Liver (tissue), 9 donors: ENCODE data around the gene ZMYND8. TPM values are rescaled to one million over a fixed set of nuclear protein-coding genes. Genes with fewer than 3 reads are reported as not detected.

ENCODE experiments used
- DNase-seq: peaks from one replicate; pipeline ENCODE4 v3.0.0-alpha.2; 2017; ENCODE audit warnings: low spot score
- H3K27ac ChIP-seq, 2 donors: one replicate each; pipeline ENCODE4 v1.7.0; 2013; ENCODE audit warnings: inconsistent platforms in 2 of 2, low read length in 2 of 2, control low read depth in 1 of 2, low read depth in 1 of 2, mild to moderate bottlenecking in 1 of 2
- H3K27me3 ChIP-seq, 4 donors: one replicate each; pipeline versions ENCODE4 v1.6.1 to v1.7.0; 2013; ENCODE audit warnings: low read length in 3 of 4, inconsistent platforms in 1 of 4, mild to moderate bottlenecking in 1 of 4, moderate library complexity in 1 of 4; ENCODE audit not compliant: control insufficient read depth in 4 of 4, insufficient read depth in 4 of 4
- H3K36me3 ChIP-seq, 4 donors: one replicate each; pipeline versions ENCODE4 v1.6.1 to v1.7.0; 2013; ENCODE audit warnings: low read length in 3 of 4, mild to moderate bottlenecking in 3 of 4, low read depth in 1 of 4, moderate library complexity in 1 of 4; ENCODE audit not compliant: control insufficient read depth in 4 of 4, insufficient read depth in 3 of 4
- H3K4me1 ChIP-seq, 4 donors: one replicate each; pipeline versions ENCODE4 v1.6.1 to v1.7.0; 2013; ENCODE audit warnings: low read length in 3 of 4, mild to moderate bottlenecking in 3 of 4, moderate library complexity in 1 of 4; ENCODE audit not compliant: control insufficient read depth in 4 of 4, insufficient read depth in 4 of 4
- H3K4me3 ChIP-seq, 3 donors: one replicate each; pipeline versions ENCODE4 v1.6.1 to v1.7.0; 2013; ENCODE audit warnings: low read length in 3 of 3, control low read depth in 1 of 3, low read depth in 1 of 3, mild to moderate bottlenecking in 1 of 3
- H3K9ac ChIP-seq, 2 donors: one replicate each; pipeline ENCODE4 v1.7.0; 2013; ENCODE audit warnings: low read length in 2 of 2, mild to moderate bottlenecking in 2 of 2, moderate library complexity in 2 of 2, control low read depth in 1 of 2, low read depth in 1 of 2
- H3K9me3 ChIP-seq, 4 donors: one replicate each; pipeline versions ENCODE4 v1.6.1 to v1.7.0; 2013; ENCODE audit warnings: low read length in 3 of 4; ENCODE audit not compliant: control insufficient read depth in 4 of 4
- ATF3 ChIP-seq: IDR thresholded peaks from 2 replicates; pipeline ENCODE4 v1.6.1; 2016; ENCODE audit warnings: antibody characterized with exemption
- EGR1 ChIP-seq, 2 donors: IDR thresholded peaks; 2 replicates each; pipeline ENCODE4 v1.6.1; 2016 to 2018; ENCODE audit warnings: antibody characterized with exemption in 2 of 2, low read depth in 2 of 2
- FOXA1 ChIP-seq: IDR thresholded peaks from 2 replicates; pipeline ENCODE4 v1.6.1; 2016; ENCODE audit warnings: antibody characterized with exemption
- FOXA2 ChIP-seq: IDR thresholded peaks from 2 replicates; pipeline ENCODE4 v1.6.1; 2016; ENCODE audit warnings: antibody characterized with exemption
- GABPA ChIP-seq, 2 donors: IDR thresholded peaks in 1 of 2; conservative IDR thresholded peaks in 1 of 2; 2 replicates each; pipeline ENCODE4 v1.6.1; 2016; ENCODE audit warnings: antibody characterized with exemption in 2 of 2, mild to moderate bottlenecking in 1 of 2, moderate library complexity in 1 of 2
- HNF4A ChIP-seq, 2 donors: conservative IDR thresholded peaks; 2 replicates each; pipeline ENCODE4 v1.6.1; 2016; ENCODE audit warnings: antibody characterized with exemption in 2 of 2, mild to moderate bottlenecking in 2 of 2
- HNF4G ChIP-seq: IDR thresholded peaks from 2 replicates; pipeline ENCODE4 v1.6.1; 2016; ENCODE audit warnings: antibody characterized with exemption
- JUND ChIP-seq, 2 donors: IDR thresholded peaks; 2 replicates each; pipeline ENCODE4 v1.6.1; 2016; ENCODE audit warnings: antibody characterized with exemption in 2 of 2
- NR2F2 ChIP-seq: IDR thresholded peaks from 2 replicates; pipeline ENCODE4 v1.6.1; 2016; ENCODE audit warnings: antibody characterized with exemption
- RAD21 ChIP-seq, 2 donors: IDR thresholded peaks; 2 replicates each; pipeline ENCODE4 v1.6.1; 2016; ENCODE audit warnings: antibody characterized with exemption in 2 of 2, mild to moderate bottlenecking in 2 of 2
- RXRA ChIP-seq, 2 donors: IDR thresholded peaks; 2 replicates each; pipeline ENCODE4 v1.6.1; 2017 to 2018; ENCODE audit warnings: antibody characterized with exemption in 2 of 2, mild to moderate bottlenecking in 1 of 2
- SP1 ChIP-seq: IDR thresholded peaks from 2 replicates; pipeline ENCODE4 v1.6.1; 2018; ENCODE audit warnings: antibody characterized with exemption, mild to moderate bottlenecking
- TAF1 ChIP-seq: conservative IDR thresholded peaks from 2 replicates; pipeline ENCODE4 v1.6.1; 2016; ENCODE audit warnings: antibody characterized with exemption, mild to moderate bottlenecking
- YY1 ChIP-seq: IDR thresholded peaks from 2 replicates; pipeline ENCODE4 v1.6.1; 2016; ENCODE audit warnings: antibody characterized with exemption, mild to moderate bottlenecking
- WGBS: extraction: QIAGEN DNeasy Blood & Tissue Kit; methylation state at CpG from one replicate; pipeline ENCODE4 v1.1.7; 2013; 5-methylcytosine and 5-hydroxymethylcytosine counted together
- polyA plus RNA-seq, 2 donors: library from polyadenylated mRNA; stranded (reverse) in 1 of 2; unstranded in 1 of 2; fragments of 200-250 nt in 1 of 2; fragments of >200 nt in 1 of 2; fragmentation: Nextera tagmentation in 1 of 2; extraction: Ambion mirVana in 1 of 2; gene quantifications; one replicate each; pipeline versions ENCODE4 v1.2.1 to v1.2.3, GENCODE V29; 2013 to 2015
- total RNA-seq, 2 donors: library from RNA; depleted of rRNA; stranded (reverse); fragments of >200 nt; gene quantifications; one replicate each; pipeline ENCODE4 v1.2.3, GENCODE V29; 2014
- TF ChIP-seq, protein P1 (sequence below): IDR thresholded peaks from 2 replicates; pipeline ENCODE4 v1.6.1; 2016; ENCODE audit warnings: antibody characterized with exemption, mild to moderate bottlenecking
- TF ChIP-seq, protein P2 (sequence below): fragments of 150-350 bp; IDR thresholded peaks from 2 replicates; pipeline ENCODE4 v1.5.1; 2017; ENCODE audit warnings: improper control_type of control experiment, low read depth, low read length; ENCODE audit not compliant: missing input control
- TF ChIP-seq, protein P3 (sequence below): IDR thresholded peaks from 2 replicates; pipeline ENCODE4 v1.6.1; 2016; ENCODE audit warnings: antibody characterized with exemption
- TF ChIP-seq, protein P4 (sequence below): IDR thresholded peaks from 2 replicates; pipeline ENCODE4 v1.6.1; 2016; ENCODE audit warnings: antibody characterized with exemption
- donor health status: healthy.
- donor health status: healthy.
- donor health status: healthy.
- donor health status: healthy.
- donor health status: healthy.

ZMYND8 gene
- total and polyA plus RNA-seq, 4 donors = 3.3 to 23.5 (median 6.8) TPM

DNA sequence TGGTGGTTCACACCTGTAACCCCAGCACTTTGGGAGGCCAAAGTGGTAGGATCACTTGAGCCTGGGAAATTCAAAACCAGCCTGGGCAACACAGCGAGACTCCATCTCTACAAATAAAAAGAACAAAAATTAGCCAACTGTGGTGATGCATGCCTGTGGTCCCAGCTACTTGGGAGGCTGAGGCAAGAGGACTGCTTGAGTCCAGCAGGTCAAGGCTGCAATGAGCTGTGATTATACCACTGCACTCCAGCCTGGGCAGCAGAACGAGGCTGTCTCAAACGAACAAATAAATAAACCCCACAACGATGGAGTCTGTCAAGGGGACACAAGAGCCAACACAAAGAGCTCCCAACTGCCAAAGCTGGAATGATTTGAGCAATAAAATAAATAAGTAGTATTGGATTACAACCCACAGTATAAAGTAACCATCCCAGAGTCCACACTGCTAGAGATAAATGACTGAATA lies 13.5 kb downstream of the ZMYND8 start:
- no peak overlapping the region for H3K4me3 ChIP-seq
- H3K9me3 ChIP-seq = no peaks in the 10 kb centered on the region
- TF ChIP-seq TAF1 (no peak), HNF4A (conservative IDR thresholded peaks at IDR 0.05) (peak; percentile 94 to 95), HNF4G (peak; percentile 76), EGR1 (IDR thresholded peaks at IDR 0.05; ENCODE audit: low read depth in 2 of 2) (peak in 1 of 2 donors; percentile 28), ATF3 (no peak), RXRA (IDR thresholded peaks at IDR 0.05) (peak; percentile 72 to 89), JUND (IDR thresholded peaks at IDR 0.05) (peak in 1 of 2 donors; percentile 66), FOXA1 (no peak), YY1 (peak; percentile 83), SP1 (peak; percentile 76), NR2F2 (no peak), RAD21 (IDR thresholded peaks at IDR 0.05) (peak; percentile 45 to 56), GABPA (IDR thresholded peaks at IDR 0.05 in 1 of 2, conservative IDR thresholded peaks at IDR 0.05 in 1 of 2) (no peak), FOXA2 (peak; percentile 59)
- TF ChIP-seq, protein P1, sequence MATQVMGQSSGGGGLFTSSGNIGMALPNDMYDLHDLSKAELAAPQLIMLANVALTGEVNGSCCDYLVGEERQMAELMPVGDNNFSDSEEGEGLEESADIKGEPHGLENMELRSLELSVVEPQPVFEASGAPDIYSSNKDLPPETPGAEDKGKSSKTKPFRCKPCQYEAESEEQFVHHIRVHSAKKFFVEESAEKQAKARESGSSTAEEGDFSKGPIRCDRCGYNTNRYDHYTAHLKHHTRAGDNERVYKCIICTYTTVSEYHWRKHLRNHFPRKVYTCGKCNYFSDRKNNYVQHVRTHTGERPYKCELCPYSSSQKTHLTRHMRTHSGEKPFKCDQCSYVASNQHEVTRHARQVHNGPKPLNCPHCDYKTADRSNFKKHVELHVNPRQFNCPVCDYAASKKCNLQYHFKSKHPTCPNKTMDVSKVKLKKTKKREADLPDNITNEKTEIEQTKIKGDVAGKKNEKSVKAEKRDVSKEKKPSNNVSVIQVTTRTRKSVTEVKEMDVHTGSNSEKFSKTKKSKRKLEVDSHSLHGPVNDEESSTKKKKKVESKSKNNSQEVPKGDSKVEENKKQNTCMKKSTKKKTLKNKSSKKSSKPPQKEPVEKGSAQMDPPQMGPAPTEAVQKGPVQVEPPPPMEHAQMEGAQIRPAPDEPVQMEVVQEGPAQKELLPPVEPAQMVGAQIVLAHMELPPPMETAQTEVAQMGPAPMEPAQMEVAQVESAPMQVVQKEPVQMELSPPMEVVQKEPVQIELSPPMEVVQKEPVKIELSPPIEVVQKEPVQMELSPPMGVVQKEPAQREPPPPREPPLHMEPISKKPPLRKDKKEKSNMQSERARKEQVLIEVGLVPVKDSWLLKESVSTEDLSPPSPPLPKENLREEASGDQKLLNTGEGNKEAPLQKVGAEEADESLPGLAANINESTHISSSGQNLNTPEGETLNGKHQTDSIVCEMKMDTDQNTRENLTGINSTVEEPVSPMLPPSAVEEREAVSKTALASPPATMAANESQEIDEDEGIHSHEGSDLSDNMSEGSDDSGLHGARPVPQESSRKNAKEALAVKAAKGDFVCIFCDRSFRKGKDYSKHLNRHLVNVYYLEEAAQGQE = peak; percentile 50
- TF ChIP-seq, protein P2, sequence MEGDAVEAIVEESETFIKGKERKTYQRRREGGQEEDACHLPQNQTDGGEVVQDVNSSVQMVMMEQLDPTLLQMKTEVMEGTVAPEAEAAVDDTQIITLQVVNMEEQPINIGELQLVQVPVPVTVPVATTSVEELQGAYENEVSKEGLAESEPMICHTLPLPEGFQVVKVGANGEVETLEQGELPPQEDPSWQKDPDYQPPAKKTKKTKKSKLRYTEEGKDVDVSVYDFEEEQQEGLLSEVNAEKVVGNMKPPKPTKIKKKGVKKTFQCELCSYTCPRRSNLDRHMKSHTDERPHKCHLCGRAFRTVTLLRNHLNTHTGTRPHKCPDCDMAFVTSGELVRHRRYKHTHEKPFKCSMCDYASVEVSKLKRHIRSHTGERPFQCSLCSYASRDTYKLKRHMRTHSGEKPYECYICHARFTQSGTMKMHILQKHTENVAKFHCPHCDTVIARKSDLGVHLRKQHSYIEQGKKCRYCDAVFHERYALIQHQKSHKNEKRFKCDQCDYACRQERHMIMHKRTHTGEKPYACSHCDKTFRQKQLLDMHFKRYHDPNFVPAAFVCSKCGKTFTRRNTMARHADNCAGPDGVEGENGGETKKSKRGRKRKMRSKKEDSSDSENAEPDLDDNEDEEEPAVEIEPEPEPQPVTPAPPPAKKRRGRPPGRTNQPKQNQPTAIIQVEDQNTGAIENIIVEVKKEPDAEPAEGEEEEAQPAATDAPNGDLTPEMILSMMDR = no peak
- TF ChIP-seq, protein P3, sequence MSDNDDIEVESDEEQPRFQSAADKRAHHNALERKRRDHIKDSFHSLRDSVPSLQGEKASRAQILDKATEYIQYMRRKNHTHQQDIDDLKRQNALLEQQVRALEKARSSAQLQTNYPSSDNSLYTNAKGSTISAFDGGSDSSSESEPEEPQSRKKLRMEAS = peak; percentile 72
- TF ChIP-seq, protein P4, sequence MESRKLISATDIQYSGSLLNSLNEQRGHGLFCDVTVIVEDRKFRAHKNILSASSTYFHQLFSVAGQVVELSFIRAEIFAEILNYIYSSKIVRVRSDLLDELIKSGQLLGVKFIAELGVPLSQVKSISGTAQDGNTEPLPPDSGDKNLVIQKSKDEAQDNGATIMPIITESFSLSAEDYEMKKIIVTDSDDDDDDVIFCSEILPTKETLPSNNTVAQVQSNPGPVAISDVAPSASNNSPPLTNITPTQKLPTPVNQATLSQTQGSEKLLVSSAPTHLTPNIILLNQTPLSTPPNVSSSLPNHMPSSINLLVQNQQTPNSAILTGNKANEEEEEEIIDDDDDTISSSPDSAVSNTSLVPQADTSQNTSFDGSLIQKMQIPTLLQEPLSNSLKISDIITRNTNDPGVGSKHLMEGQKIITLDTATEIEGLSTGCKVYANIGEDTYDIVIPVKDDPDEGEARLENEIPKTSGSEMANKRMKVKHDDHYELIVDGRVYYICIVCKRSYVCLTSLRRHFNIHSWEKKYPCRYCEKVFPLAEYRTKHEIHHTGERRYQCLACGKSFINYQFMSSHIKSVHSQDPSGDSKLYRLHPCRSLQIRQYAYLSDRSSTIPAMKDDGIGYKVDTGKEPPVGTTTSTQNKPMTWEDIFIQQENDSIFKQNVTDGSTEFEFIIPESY = peak; percentile 81
- 26% methylated on average over 4 of the region's 4 CpGs for WGBS
- DNase-seq = no peak
- H3K27ac ChIP-seq = peak overlapping the region; percentile 74 to 83
- no peak overlapping the region for H3K9ac ChIP-seq
- peaks cover 11 to 35% (median 26%) of the 10 kb centered on the region in 4 donors for H3K4me1 ChIP-seq
- peaks cover 0 to 3% (median 1%) of the 10 kb centered on the region in 4 donors for H3K36me3 ChIP-seq
- H3K27me3 ChIP-seq = no peaks in the 10 kb centered on the region
